GM12878 (cell line): ENCODE results near the gene ARL2. TPM values are rescaled to one million over a fixed set of nuclear protein-coding genes. Genes with fewer than 3 reads are reported as not detected.

Experiments used
- ATAC-seq: fragments of 200-7000 bp; cut with Tn5 transposase; 3 replicates; pipeline ENCODE4 v1.9.1; 2020; ENCODE audit warnings: mild to moderate bottlenecking, moderate library complexity
- BruUV-seq: library from RNA; stranded (reverse); fragments of 400-500 nt; replicated peaks from 2 replicates; lab custom pipeline; 2021; lab: Mats Ljungman, UMichigan
- CTCF ChIA-PET: fragments of 300-600 bp; sonication (Branson Sonifier 250); formaldehyde crosslinking; extraction: SDS; loops from one replicate; lab custom pipeline; 2021; ENCODE audit warnings: inconsistent platforms; lab: Yijun Ruan, JAX
- POLR2A ChIA-PET: fragments of 350-600 bp; formaldehyde crosslinking; extraction: SDS; loops from one replicate; lab custom pipeline; 2021; ENCODE audit warnings: inconsistent platforms; lab: Charles Lee
- RAD21 ChIA-PET: fragments of 300-600 bp; sonication (Branson Sonifier 250); formaldehyde crosslinking; loops from one replicate; lab custom pipeline; 2023; ENCODE audit warnings: antibody characterized with exemption; ENCODE audit not compliant: unreplicated experiment; lab: Charles Lee
- SMC1A ChIA-PET: fragments of 300-600 bp; sonication (Branson Sonifier 250); formaldehyde crosslinking; loops from one replicate; lab custom pipeline; 2023; ENCODE audit not compliant: unreplicated experiment, uncharacterized antibody; lab: Charles Lee
- DNase-seq: peaks from one replicate; pipeline ENCODE4 v3.0.0-alpha.2; 2011; ENCODE audit warnings: low read depth, low spot score
- FAIRE-seq: peaks from 3 replicates; lab custom pipeline; 2011; peaks lifted over from hg19 to GRCh38; lab: Jason Lieb, UNC
- H2AFZ ChIP-seq: 2 replicates; pipeline ENCODE4 v1.6.0; 2011; ENCODE audit warnings: low read depth, low read length, control low read depth; ENCODE audit not compliant: control insufficient read depth
- H3K27ac ChIP-seq: 2 replicates; pipeline ENCODE4 v1.5.1; 2011; ENCODE audit warnings: control low read depth; ENCODE audit not compliant: control insufficient read depth, insufficient read depth
- H3K27me3 ChIP-seq, 2 experiments: replicated peaks in 1 of 2; 2 replicates each; pipeline versions ENCODE4 v1.6.0 to v1.6.1; 2011; ENCODE audit warnings: low read length in 1 of 2; ENCODE audit not compliant: control insufficient read depth in 2 of 2, insufficient read depth in 2 of 2
- H3K36me3 ChIP-seq, 2 experiments: 2 replicates each; pipeline ENCODE4 v1.5.1; 2011; ENCODE audit warnings: low read length in 1 of 2; ENCODE audit not compliant: control insufficient read depth in 2 of 2, insufficient read depth in 2 of 2
- H3K4me1 ChIP-seq: 2 replicates; pipeline ENCODE4 v1.6.1; 2011; ENCODE audit warnings: mild to moderate bottlenecking, low read length, moderate library complexity, mixed read lengths; ENCODE audit not compliant: control insufficient read depth, insufficient read depth
- H3K4me2 ChIP-seq: 2 replicates; pipeline ENCODE4 v1.6.0; 2011; ENCODE audit warnings: control low read depth; ENCODE audit not compliant: control insufficient read depth, insufficient read depth
- H3K4me3 ChIP-seq: fragments of 200-600 bp; sonication (generic); 2 replicates; pipeline ENCODE4 v1.5.1; 2016
- H3K79me2 ChIP-seq: 2 replicates; pipeline ENCODE4 v1.6.0; 2011; ENCODE audit warnings: low read length; ENCODE audit not compliant: control insufficient read depth, insufficient read depth
- H3K9ac ChIP-seq: 2 replicates; pipeline ENCODE4 v1.8.0; 2011; ENCODE audit warnings: low read length, control low read depth, mixed read lengths; ENCODE audit not compliant: control insufficient read depth, insufficient read depth
- H3K9me3 ChIP-seq: replicated peaks from 3 replicates; pipeline ENCODE4 v1.5.1; 2011; ENCODE audit warnings: mild to moderate bottlenecking, low read length; ENCODE audit not compliant: control insufficient read depth, insufficient read depth
- H4K20me1 ChIP-seq: 2 replicates; pipeline ENCODE4 v1.6.0; 2011; ENCODE audit not compliant: control insufficient read depth, insufficient read depth
- CHD4 ChIP-seq: fragments of 200-600 bp; sonication (generic); IDR thresholded peaks from 2 replicates; pipeline ENCODE4 v1.6.1; 2016; ENCODE audit warnings: mild to moderate bottlenecking
- MYC ChIP-seq: IDR thresholded peaks from 2 replicates; pipeline ENCODE4 v1.6.1; 2011; ENCODE audit warnings: mild to moderate bottlenecking, low read length, moderate library complexity, inconsistent platforms; ENCODE audit not compliant: insufficient read depth, insufficient replicate concordance, insufficient read length, severe bottlenecking
- POU2F2 ChIP-seq: IDR thresholded peaks from 3 replicates; pipeline ENCODE4 v1.6.1; 2011; ENCODE audit warnings: low read depth, mild to moderate bottlenecking, low read length, borderline replicate concordance
- WGBS: methylation state at CpG from one replicate; pipeline ENCODE4 v1.1.6; 2016; ENCODE audit warnings: low lambda C conversion rate; ENCODE audit not compliant: insufficient replicate concordance, insufficient coverage; ENCODE audit errors: missing lambda C conversion rate; 5-methylcytosine and 5-hydroxymethylcytosine counted together
- in situ Hi-C: fragments of 300-500 bp; cut with MboI; formaldehyde crosslinking; loops from 9 replicates; pipeline ENCODE4 v1.14.3; 2018; ENCODE audit warnings: mixed read lengths
- intact Hi-C: fragments of 100-400 bp; cut with micrococcal nuclease; formaldehyde crosslinking; loops from one replicate; pipeline ENCODE4 v1.14.2; 2022; ENCODE audit not compliant: unreplicated experiment
- polyA plus RNA-seq, 11 experiments: library from polyadenylated mRNA; depleted of rRNA in 4 of 11; unstranded in 6 of 11; stranded (reverse) in 5 of 11; fragments of >200 nt; fragmentation: Nextera tagmentation in 4 of 11; fragmentation: Illumina TruSeq in 1 of 11; extraction: Ambion mirVana in 4 of 11; extraction: Trizol in 1 of 11; gene quantifications; 1 replicate in 1 of 11; 2 replicates in 10 of 11; pipeline versions ENCODE4 v1.2.1 to v1.2.3, GENCODE V29; 2011 to 2016; ENCODE audit warnings: inconsistent platforms in 2 of 11, missing spikeins in 2 of 11, low read depth in 1 of 11
- total RNA-seq, 4 experiments: library from RNA; depleted of rRNA in 3 of 4; stranded (reverse); fragments of >200 nt in 3 of 4; fragmentation: Illumina TruSeq in 1 of 4; extraction: Trizol in 1 of 4; gene quantifications; 2 replicates each; pipeline versions ENCODE4 v1.2.1 to v1.2.3, GENCODE V29; 2013 to 2021

ARL2 gene
- total and polyA plus RNA-seq, 10 of the 15 experiments (the other 5 are each of a cell fraction or from before 2014, with no cell fraction given) = 4.1 to 138 (median 73.4) TPM

DNA sequence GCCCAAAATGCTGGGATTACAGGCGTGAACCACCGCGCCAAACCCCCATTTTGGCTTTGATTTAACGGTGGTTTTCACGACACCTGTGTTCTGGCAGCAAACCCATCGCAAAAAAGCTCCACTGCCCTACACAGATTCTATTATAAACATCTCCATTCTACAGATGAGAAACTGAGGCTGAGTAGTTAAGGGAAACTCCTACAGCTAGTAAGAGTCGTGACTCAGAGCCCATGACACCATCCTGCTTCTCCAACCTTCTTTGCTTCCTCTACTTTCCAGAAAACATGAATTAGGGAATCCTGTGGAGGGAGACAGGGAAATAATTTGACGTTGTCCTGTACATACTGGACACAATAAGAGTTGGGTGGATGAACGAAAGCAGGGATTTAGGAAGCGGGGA, 12.8 kb downstream of the ARL2 start:
- no peaks in the 10 kb centered on the region; the same call in 1 of the 2 replicates for H4K20me1 ChIP-seq
- intact Hi-C loops = loop anchor here (2.0 kb wide), 1 partner anchor 52 kb away; no protein-coding TSS in a partner anchor
- no peak overlapping the region; the same call in 1 of the 2 replicates for H3K27ac ChIP-seq
- no TSS peak for BruUV-seq
- no peak; the same call in 2 of the 3 replicates for ATAC-seq
- RAD21 ChIA-PET = interaction anchor here (0.7 to 2.9 kb wide), 3 partner anchors 12 to 95 kb away, joined by 3 to 13 read pairs (median 4); partner anchors contain the start of genes ARL2, FAU, MRPL49 and SAC3D1
- H3K9ac ChIP-seq = 0 out of 2 replicates have a peak overlapping the region, but pooled peaks have one; percentile 57
- H3K9me3 ChIP-seq = no peaks in the 10 kb centered on the region
- H3K4me1 ChIP-seq = peaks cover 8% of the 10 kb centered on the region; the same call in 1 of the 2 replicates
- in situ Hi-C loops = no loop called here
- H3K27me3 ChIP-seq = no peaks in the 10 kb centered on the region
- DNase-seq = no peak
- H3K79me2 ChIP-seq = peaks cover 1% of the 10 kb centered on the region; the same call in 1 of the 2 replicates
- 70% methylated on average over 10 of the region's 10 CpGs for WGBS
- peak overlapping the region; percentile 97 for H2AFZ ChIP-seq
- peak overlapping the region; percentile 37; the same call in 1 of the 2 replicates for H3K4me3 ChIP-seq
- no peaks in the 10 kb centered on the region; a peak in 1 of 4 replicates for H3K36me3 ChIP-seq
- SMC1A ChIA-PET = interaction anchor here (0.9 to 1.6 kb wide), 8 partner anchors 11 to 94 kb away, joined by 3 to 5 read pairs (median 3); partner anchors contain the start of genes BATF2 and FAU
- POLR2A ChIA-PET = interaction anchor here (1.6 to 2.6 kb wide), 2 partner anchors 14 to 31 kb away, joined by 3 to 8 read pairs; partner anchors contain the start of gene SAC3D1
- CTCF ChIA-PET = interaction anchor here (0.6 to 5.4 kb wide), 7 partner anchors 9 to 227 kb away, joined by 3 to 39 read pairs (median 3); partner anchors contain the start of genes ARL2, CAPN1 and CDCA5
- TF ChIP-seq MYC (no peak), POU2F2 (no peak), CHD4 (0 out of 2 replicates have a peak, but pooled peaks have one; percentile 76)
- FAIRE-seq = no peak
- peak overlapping the region; percentile 93 for H3K4me2 ChIP-seq
